ENCODE results near the gene FAM216A.

- TF ChIP-seq CTCF (optimal IDR thresholded peaks at IDR 0.05 in 1 of 3, IDR thresholded peaks at IDR 0.05 in 1 of 3, conservative IDR thresholded peaks at IDR 0.05 in 1 of 3; ENCODE audit: extremely low read depth in 1 of 3, insufficient read depth in 2 of 3, low read length in 3 of 3) (no peak), EZH2 (IDR thresholded peaks at IDR 0.05; ENCODE audit: low read length) (no peak)
Measured at GRCh38 chr12:110424237-110424636, 44.4 kb upstream of the FAM216A start.

All from keratinocyte (primary cell).